HepG2 (cell line): Measurements from ENCODE around the gene SPINK4. TPM values are rescaled to one million over a fixed set of nuclear protein-coding genes. Genes with fewer than 3 reads are reported as not detected.

Experiments
- ATAC-seq: fragments of 200-7000 bp; cut with Tn5 transposase; 3 replicates; pipeline ENCODE4 v1.9.1; 2020; ENCODE audit warnings: mild to moderate bottlenecking, moderate library complexity
- BruUV-seq: library from RNA; stranded (reverse); fragments of 400-500 nt; replicated peaks from 2 replicates; lab custom pipeline; 2021; lab: Mats Ljungman, UMichigan
- CTCF ChIA-PET: fragments of 300-600 bp; formaldehyde crosslinking; extraction: SDS; loops from one replicate; lab custom pipeline; 2021; ENCODE audit warnings: low total read pairs, inconsistent platforms, low intra/inter-chr PET ratio; lab: Yijun Ruan, JAX
- POLR2A ChIA-PET: fragments of 350-600 bp; sonication (Branson Sonifier 250); formaldehyde crosslinking; loops from one replicate; lab custom pipeline; 2020; ENCODE audit warnings: antibody characterized with exemption, inconsistent platforms; lab: Yijun Ruan, JAX
- DNase-seq: peaks from one replicate; pipeline ENCODE4 v3.0.0-alpha.2; 2015; ENCODE audit warnings: low spot score
- FAIRE-seq: peaks from 3 replicates; lab custom pipeline; 2011; peaks lifted over from hg19 to GRCh38; lab: Jason Lieb, UNC
- H2AFZ ChIP-seq: one replicate; pipeline ENCODE4 v1.6.1; 2011; ENCODE audit warnings: low read length, inconsistent platforms
- H3K27ac ChIP-seq: fragments of 300-600 bp; 3 replicates; pipeline ENCODE4 v1.8.0; 2011; ENCODE audit warnings: mixed run types, mild to moderate bottlenecking, mixed read lengths, low read length, inconsistent platforms; ENCODE audit not compliant: insufficient read depth; ENCODE audit errors: extremely low read length
- H3K27me3 ChIP-seq, 2 experiments: fragments of 200-600 bp in 1 of 2; 2 replicates in 1 of 2; 3 replicates in 1 of 2; pipeline versions ENCODE4 v1.6.0 to v1.8.0; 2011; ENCODE audit warnings: low read length in 2 of 2, mild to moderate bottlenecking in 2 of 2, moderate library complexity in 2 of 2, inconsistent platforms in 1 of 2; ENCODE audit not compliant: insufficient read depth in 2 of 2, control insufficient read depth in 1 of 2
- H3K36me3 ChIP-seq, 2 experiments: fragments of 200-600 bp in 1 of 2; replicated peaks in 1 of 2; 2 replicates in 1 of 2; 3 replicates in 1 of 2; pipeline versions ENCODE4 v1.5.1 to v1.8.0; 2011; ENCODE audit warnings: low read length in 2 of 2, inconsistent platforms in 1 of 2; ENCODE audit not compliant: insufficient read depth in 2 of 2, control insufficient read depth in 1 of 2
- H3K4me1 ChIP-seq: 2 replicates; pipeline ENCODE4 v1.5.1; 2012; ENCODE audit warnings: low read length, inconsistent platforms; ENCODE audit not compliant: insufficient read depth
- H3K4me2 ChIP-seq: 2 replicates; pipeline ENCODE4 v1.6.0; 2011; ENCODE audit warnings: low read depth, low read length, inconsistent platforms
- H3K4me3 ChIP-seq, 3 experiments: fragments of 200-600 bp in 1 of 3; sonication (generic), shearing (Covaris generic) in 1 of 3; replicated peaks in 1 of 3; 2 replicates each; pipeline ENCODE4 v1.5.1; 2011 to 2016; ENCODE audit warnings: low read length in 3 of 3, inconsistent platforms in 2 of 3, low read depth in 2 of 3, mild to moderate bottlenecking in 2 of 3, control low read depth in 1 of 3, mixed read lengths in 1 of 3; ENCODE audit not compliant: insufficient read depth in 1 of 3
- H3K79me2 ChIP-seq: one replicate; pipeline ENCODE4 v1.6.1; 2011; ENCODE audit warnings: low read length, inconsistent platforms; ENCODE audit not compliant: insufficient read depth
- H3K9ac ChIP-seq: 2 replicates; pipeline ENCODE4 v1.6.0; 2011; ENCODE audit warnings: mild to moderate bottlenecking, low read depth, low read length, inconsistent platforms; ENCODE audit not compliant: insufficient read depth
- H3K9me3 ChIP-seq: 2 replicates; pipeline ENCODE4 v1.5.1; 2012; ENCODE audit warnings: mild to moderate bottlenecking, low read length
- H4K20me1 ChIP-seq: 2 replicates; pipeline ENCODE4 v1.6.0; 2011; ENCODE audit warnings: inconsistent platforms, mild to moderate bottlenecking, low read length, moderate library complexity; ENCODE audit not compliant: insufficient read depth
- BHLHE40 ChIP-seq: IDR thresholded peaks from 2 replicates; pipeline ENCODE4 v1.6.1; 2011; ENCODE audit warnings: low read length, improper control_type of control experiment
- CCDC6 ChIP-seq: sonication (generic); formaldehyde crosslinking; IDR thresholded peaks from 2 replicates; pipeline ENCODE4 v1.8.1; 2022; ENCODE audit warnings: mild to moderate bottlenecking, missing genetic modification reagents, moderate library complexity
- KDM6A ChIP-seq: IDR thresholded peaks from 2 replicates; pipeline ENCODE4 v1.6.1; 2016; ENCODE audit warnings: low read depth
- KMT2B ChIP-seq: IDR thresholded peaks from 2 replicates; pipeline ENCODE4 v1.6.1; 2016; ENCODE audit warnings: missing genetic modification reagents, missing compliant biosample characterization
- RNF2 ChIP-seq: fragments of 450-650 bp; conservative IDR thresholded peaks from 2 replicates; pipeline ENCODE4 v1.6.1; 2016; ENCODE audit warnings: low read depth
- ZEB1 ChIP-seq: IDR thresholded peaks from 2 replicates; pipeline ENCODE4 v1.6.1; 2012; ENCODE audit warnings: mild to moderate bottlenecking, low read depth, inconsistent platforms; ENCODE audit not compliant: insufficient replicate concordance
- ZNF720 ChIP-seq: sonication (generic); formaldehyde crosslinking; IDR thresholded peaks from 2 replicates; pipeline ENCODE4 v1.4.0; 2020; ENCODE audit warnings: missing genetic modification reagents
- WGBS: methylation state at CpG from one replicate; pipeline ENCODE4 v1.1.6; 2017; ENCODE audit warnings: low lambda C conversion rate; 5-methylcytosine and 5-hydroxymethylcytosine counted together
- in situ Hi-C: cut with HindIII; loops from 2 replicates; pipeline ENCODE4 v1.10.0; 2017; ENCODE audit warnings: low pct_unique_long_range_greater_than_20kb; ENCODE audit not compliant: extremely low pct_ligation_motif_present
- intact Hi-C: fragments of 100-400 bp; cut with micrococcal nuclease; formaldehyde crosslinking; loops from one replicate; pipeline ENCODE4 v1.10.0; 2022; ENCODE audit not compliant: unreplicated experiment
- polyA plus RNA-seq, 8 experiments: library from polyadenylated mRNA; depleted of rRNA in 3 of 8; stranded (reverse) in 7 of 8; unstranded in 1 of 8; fragments of >200 nt; fragmentation: Illumina TruSeq in 4 of 8; extraction: Trizol in 4 of 8; gene quantifications; 2 replicates each; pipeline versions ENCODE4 v1.2.1 to v1.2.3, GENCODE V29; 2011 to 2016; ENCODE audit warnings: low read depth in 4 of 8, missing spikeins in 1 of 8, mixed read lengths in 1 of 8; ENCODE audit not compliant: insufficient read depth in 1 of 8
- total RNA-seq, 5 experiments: library from RNA; depleted of rRNA; stranded (reverse); fragments of >200 nt; fragmentation: Illumina TruSeq; extraction: Trizol; gene quantifications; 2 replicates each; pipeline ENCODE4 v1.2.3, GENCODE V29; 2016; ENCODE audit warnings: low read depth in 1 of 5
- TF ChIP-seq, protein P1 (sequence below): IDR thresholded peaks from 2 replicates; pipeline ENCODE4 v1.6.1; 2016
- TF ChIP-seq, protein P2 (sequence below): sonication (generic); formaldehyde crosslinking; IDR thresholded peaks from 2 replicates; pipeline ENCODE4 v1.9.0; 2022; ENCODE audit warnings: low read depth, missing genetic modification reagents
- TF ChIP-seq, protein P3 (sequence below): sonication (generic); formaldehyde crosslinking; IDR thresholded peaks from 2 replicates; pipeline ENCODE4 v1.4.0; 2020; ENCODE audit warnings: missing genetic modification reagents
- TF ChIP-seq, protein P4 (sequence below): sonication (generic); formaldehyde crosslinking; conservative IDR thresholded peaks from 2 replicates; pipeline ENCODE4 v1.8.0; 2022; ENCODE audit warnings: mild to moderate bottlenecking, moderate library complexity, missing genetic modification reagents
- TF ChIP-seq, protein P5 (sequence below): sonication (generic); formaldehyde crosslinking; conservative IDR thresholded peaks from 2 replicates; pipeline ENCODE4 v1.5.0; 2020; ENCODE audit warnings: missing genetic modification reagents
- TF ChIP-seq, protein P6 (sequence below): sonication (generic); formaldehyde crosslinking; IDR thresholded peaks from 2 replicates; pipeline ENCODE4 v1.9.0; 2021; ENCODE audit warnings: missing genetic modification reagents, borderline replicate concordance

Gene SPINK4
- total and polyA plus RNA-seq, 2 of the 13 experiments (the other 11 are each of a cell fraction or from before 2014, with no cell fraction given): 0.53 to 3.4 TPM

DNA sequence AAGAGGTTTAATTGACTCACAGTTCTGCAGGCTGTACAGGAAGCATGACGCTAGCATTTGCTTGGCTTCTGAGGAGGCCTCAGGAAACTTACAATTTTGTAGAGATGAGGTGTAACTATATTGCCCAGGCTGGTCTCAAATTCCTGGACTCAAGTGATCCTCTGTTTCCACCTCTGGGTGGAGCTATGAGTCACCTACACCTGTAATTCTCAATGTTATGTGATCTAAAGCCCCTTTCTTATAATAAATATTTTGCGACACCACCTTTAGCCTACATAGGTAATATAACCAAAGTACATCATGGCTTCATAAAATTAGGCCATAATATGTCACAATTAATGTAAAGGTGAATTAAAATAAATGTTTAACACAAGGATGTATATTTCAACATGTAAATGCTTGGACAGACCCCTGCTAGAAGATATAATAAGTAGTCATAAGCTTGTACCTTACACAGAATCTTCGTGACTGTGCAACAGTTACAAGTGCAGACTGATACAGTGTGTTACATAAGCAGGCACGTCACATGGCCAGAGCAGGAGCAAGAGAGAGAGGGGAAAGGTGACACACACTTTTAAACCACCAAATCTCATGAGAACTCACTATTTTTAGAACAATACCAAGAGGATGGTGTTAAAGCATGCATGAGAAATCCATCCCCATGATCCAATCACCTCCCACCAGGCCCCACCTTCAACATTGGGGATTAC, 29.8 kb upstream of the SPINK4 start:
- 43% methylated on average over 4 of the region's 4 CpGs for WGBS
- FAIRE-seq (no peak), DNase-seq (no peak), ATAC-seq (no peak)
- intact Hi-C loops: no loop called here
- H3K9ac ChIP-seq: no peak overlapping the region
- H3K4me1 ChIP-seq: no peaks in the 10 kb centered on the region
- in situ Hi-C loops: no loop called here
- H3K9me3 ChIP-seq: no peaks in the 10 kb centered on the region
- no peaks in the 10 kb centered on the region for H3K79me2 ChIP-seq
- BruUV-seq: no TSS peak
- H4K20me1 ChIP-seq: no peaks in the 10 kb centered on the region
- no peaks in the 10 kb centered on the region for H3K36me3 ChIP-seq
- no peak overlapping the region for H3K4me3 ChIP-seq
- H3K4me2 ChIP-seq: no peak overlapping the region
- ChIA-PET POLR2A (no interaction called here), CTCF (no interaction called here)
- H2AFZ ChIP-seq: no peak overlapping the region
- peaks cover 0 to 2% of the 10 kb centered on the region in 2 experiments; a peak in 3 of 5 replicates for H3K27me3 ChIP-seq
- no peak overlapping the region for H3K27ac ChIP-seq
- TF ChIP-seq, protein P1, sequence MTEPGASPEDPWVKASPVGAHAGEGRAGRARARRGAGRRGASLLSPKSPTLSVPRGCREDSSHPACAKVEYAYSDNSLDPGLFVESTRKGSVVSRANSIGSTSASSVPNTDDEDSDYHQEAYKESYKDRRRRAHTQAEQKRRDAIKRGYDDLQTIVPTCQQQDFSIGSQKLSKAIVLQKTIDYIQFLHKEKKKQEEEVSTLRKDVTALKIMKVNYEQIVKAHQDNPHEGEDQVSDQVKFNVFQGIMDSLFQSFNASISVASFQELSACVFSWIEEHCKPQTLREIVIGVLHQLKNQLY (CRISPR knock-in tag): no peak
- TF ChIP-seq KMT2B (CRISPR knock-in tag) (no peak), ZEB1 (no peak), ZNF720 (no peak), KDM6A (CRISPR knock-in tag) (no peak), BHLHE40 (no peak), CCDC6 (CRISPR knock-in tag) (no peak), RNF2 (no peak)
- TF ChIP-seq, protein P2, sequence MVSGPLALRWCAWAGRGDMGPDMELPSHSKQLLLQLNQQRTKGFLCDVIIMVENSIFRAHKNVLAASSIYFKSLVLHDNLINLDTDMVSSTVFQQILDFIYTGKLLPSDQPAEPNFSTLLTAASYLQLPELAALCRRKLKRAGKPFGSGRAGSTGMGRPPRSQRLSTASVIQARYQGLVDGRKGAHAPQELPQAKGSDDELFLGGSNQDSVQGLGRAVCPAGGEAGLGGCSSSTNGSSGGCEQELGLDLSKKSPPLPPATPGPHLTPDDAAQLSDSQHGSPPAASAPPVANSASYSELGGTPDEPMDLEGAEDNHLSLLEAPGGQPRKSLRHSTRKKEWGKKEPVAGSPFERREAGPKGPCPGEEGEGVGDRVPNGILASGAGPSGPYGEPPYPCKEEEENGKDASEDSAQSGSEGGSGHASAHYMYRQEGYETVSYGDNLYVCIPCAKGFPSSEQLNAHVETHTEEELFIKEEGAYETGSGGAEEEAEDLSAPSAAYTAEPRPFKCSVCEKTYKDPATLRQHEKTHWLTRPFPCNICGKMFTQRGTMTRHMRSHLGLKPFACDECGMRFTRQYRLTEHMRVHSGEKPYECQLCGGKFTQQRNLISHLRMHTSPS: no peak
- TF ChIP-seq, protein P3, sequence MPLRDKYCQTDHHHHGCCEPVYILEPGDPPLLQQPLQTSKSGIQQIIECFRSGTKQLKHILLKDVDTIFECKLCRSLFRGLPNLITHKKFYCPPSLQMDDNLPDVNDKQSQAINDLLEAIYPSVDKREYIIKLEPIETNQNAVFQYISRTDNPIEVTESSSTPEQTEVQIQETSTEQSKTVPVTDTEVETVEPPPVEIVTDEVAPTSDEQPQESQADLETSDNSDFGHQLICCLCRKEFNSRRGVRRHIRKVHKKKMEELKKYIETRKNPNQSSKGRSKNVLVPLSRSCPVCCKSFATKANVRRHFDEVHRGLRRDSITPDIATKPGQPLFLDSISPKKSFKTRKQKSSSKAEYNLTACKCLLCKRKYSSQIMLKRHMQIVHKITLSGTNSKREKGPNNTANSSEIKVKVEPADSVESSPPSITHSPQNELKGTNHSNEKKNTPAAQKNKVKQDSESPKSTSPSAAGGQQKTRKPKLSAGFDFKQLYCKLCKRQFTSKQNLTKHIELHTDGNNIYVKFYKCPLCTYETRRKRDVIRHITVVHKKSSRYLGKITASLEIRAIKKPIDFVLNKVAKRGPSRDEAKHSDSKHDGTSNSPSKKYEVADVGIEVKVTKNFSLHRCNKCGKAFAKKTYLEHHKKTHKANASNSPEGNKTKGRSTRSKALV (CRISPR knock-in tag): no peak
- TF ChIP-seq, protein P4, sequence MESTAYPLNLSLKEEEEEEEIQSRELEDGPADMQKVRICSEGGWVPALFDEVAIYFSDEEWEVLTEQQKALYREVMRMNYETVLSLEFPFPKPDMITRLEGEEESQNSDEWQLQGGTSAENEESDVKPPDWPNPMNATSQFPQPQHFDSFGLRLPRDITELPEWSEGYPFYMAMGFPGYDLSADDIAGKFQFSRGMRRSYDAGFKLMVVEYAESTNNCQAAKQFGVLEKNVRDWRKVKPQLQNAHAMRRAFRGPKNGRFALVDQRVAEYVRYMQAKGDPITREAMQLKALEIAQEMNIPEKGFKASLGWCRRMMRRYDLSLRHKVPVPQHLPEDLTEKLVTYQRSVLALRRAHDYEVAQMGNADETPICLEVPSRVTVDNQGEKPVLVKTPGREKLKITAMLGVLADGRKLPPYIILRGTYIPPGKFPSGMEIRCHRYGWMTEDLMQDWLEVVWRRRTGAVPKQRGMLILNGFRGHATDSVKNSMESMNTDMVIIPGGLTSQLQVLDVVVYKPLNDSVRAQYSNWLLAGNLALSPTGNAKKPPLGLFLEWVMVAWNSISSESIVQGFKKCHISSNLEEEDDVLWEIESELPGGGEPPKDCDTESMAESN: no peak
- TF ChIP-seq, protein P5, sequence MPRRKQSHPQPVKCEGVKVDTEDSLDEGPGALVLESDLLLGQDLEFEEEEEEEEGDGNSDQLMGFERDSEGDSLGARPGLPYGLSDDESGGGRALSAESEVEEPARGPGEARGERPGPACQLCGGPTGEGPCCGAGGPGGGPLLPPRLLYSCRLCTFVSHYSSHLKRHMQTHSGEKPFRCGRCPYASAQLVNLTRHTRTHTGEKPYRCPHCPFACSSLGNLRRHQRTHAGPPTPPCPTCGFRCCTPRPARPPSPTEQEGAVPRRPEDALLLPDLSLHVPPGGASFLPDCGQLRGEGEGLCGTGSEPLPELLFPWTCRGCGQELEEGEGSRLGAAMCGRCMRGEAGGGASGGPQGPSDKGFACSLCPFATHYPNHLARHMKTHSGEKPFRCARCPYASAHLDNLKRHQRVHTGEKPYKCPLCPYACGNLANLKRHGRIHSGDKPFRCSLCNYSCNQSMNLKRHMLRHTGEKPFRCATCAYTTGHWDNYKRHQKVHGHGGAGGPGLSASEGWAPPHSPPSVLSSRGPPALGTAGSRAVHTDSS (CRISPR knock-in tag): no peak
- TF ChIP-seq, protein P6, sequence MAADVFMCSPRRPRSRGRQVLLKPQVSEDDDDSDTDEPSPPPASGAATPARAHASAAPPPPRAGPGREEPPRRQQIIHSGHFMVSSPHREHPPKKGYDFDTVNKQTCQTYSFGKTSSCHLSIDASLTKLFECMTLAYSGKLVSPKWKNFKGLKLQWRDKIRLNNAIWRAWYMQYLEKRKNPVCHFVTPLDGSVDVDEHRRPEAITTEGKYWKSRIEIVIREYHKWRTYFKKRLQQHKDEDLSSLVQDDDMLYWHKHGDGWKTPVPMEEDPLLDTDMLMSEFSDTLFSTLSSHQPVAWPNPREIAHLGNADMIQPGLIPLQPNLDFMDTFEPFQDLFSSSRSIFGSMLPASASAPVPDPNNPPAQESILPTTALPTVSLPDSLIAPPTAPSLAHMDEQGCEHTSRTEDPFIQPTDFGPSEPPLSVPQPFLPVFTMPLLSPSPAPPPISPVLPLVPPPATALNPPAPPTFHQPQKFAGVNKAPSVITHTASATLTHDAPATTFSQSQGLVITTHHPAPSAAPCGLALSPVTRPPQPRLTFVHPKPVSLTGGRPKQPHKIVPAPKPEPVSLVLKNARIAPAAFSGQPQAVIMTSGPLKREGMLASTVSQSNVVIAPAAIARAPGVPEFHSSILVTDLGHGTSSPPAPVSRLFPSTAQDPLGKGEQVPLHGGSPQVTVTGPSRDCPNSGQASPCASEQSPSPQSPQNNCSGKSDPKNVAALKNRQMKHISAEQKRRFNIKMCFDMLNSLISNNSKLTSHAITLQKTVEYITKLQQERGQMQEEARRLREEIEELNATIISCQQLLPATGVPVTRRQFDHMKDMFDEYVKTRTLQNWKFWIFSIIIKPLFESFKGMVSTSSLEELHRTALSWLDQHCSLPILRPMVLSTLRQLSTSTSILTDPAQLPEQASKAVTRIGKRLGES (CRISPR knock-in tag): no peak
